BJ (cell line): ENCODE data around the gene PCDH17. TPM values are rescaled to one million over a fixed set of nuclear protein-coding genes. Genes with fewer than 3 reads are reported as not detected.

Experiments
- CTCF ChIA-PET: fragments of 350-600 bp; formaldehyde crosslinking; extraction: SDS; loops from one replicate; lab custom pipeline; 2021; ENCODE audit warnings: antibody characterized with exemption, inconsistent platforms; lab: Yijun Ruan, JAX
- POLR2A ChIA-PET: fragments of 300-600 bp; sonication (Branson Sonifier 250); formaldehyde crosslinking; extraction: SDS; loops from one replicate; lab custom pipeline; 2021; ENCODE audit warnings: antibody characterized with exemption; lab: Charles Lee
- DNase-seq: peaks from one replicate; pipeline ENCODE4 v3.0.0-alpha.2; 2011; ENCODE audit warnings: low read depth
- H3K27me3 ChIP-seq: 2 replicates; pipeline ENCODE4 v1.6.0; 2011; ENCODE audit warnings: low read length; ENCODE audit not compliant: control insufficient read depth, insufficient read depth
- H3K36me3 ChIP-seq: 2 replicates; pipeline ENCODE4 v1.5.1; 2011; ENCODE audit warnings: low read length; ENCODE audit not compliant: control insufficient read depth, insufficient read depth
- H3K4me3 ChIP-seq: 2 replicates; pipeline ENCODE4 v1.5.1; 2011; ENCODE audit warnings: low read depth, mild to moderate bottlenecking, control low read depth, low read length
- polyA plus RNA-seq: library from polyadenylated mRNA; depleted of rRNA; stranded (reverse); fragments of >200 nt; gene quantifications from 2 replicates; pipeline ENCODE4 v1.2.3, GENCODE V29; 2011
- TF ChIP-seq, protein P1 (sequence below): IDR thresholded peaks from 2 replicates; pipeline ENCODE4 v1.5.1; 2011; ENCODE audit warnings: low read depth, mild to moderate bottlenecking, control low read depth, inconsistent platforms, low read length, moderate library complexity; ENCODE audit not compliant: insufficient read depth

PCDH17 gene
- polyA plus RNA-seq, 1 experiment = 0.01 TPM

DNA sequence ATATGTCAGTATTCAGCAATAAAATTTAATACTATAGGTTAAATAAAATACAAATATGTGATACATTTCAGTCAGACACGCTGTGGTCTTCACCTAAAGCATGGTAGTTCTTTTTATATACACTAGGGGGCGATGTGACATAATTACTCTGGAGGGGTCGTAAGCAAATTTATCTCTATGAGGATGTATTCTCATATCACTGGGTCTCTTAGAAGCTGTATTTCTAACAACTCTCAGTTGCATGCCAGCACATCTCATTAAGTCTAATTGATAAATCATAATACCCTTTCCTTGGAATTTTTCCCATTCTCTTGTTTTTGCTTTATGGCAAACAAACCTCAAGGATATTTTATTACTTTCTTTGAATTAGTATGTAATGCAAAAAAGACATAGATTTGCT lies 3.9 kb upstream of the PCDH17 start:
- TF ChIP-seq, protein P1, sequence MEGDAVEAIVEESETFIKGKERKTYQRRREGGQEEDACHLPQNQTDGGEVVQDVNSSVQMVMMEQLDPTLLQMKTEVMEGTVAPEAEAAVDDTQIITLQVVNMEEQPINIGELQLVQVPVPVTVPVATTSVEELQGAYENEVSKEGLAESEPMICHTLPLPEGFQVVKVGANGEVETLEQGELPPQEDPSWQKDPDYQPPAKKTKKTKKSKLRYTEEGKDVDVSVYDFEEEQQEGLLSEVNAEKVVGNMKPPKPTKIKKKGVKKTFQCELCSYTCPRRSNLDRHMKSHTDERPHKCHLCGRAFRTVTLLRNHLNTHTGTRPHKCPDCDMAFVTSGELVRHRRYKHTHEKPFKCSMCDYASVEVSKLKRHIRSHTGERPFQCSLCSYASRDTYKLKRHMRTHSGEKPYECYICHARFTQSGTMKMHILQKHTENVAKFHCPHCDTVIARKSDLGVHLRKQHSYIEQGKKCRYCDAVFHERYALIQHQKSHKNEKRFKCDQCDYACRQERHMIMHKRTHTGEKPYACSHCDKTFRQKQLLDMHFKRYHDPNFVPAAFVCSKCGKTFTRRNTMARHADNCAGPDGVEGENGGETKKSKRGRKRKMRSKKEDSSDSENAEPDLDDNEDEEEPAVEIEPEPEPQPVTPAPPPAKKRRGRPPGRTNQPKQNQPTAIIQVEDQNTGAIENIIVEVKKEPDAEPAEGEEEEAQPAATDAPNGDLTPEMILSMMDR = peak; percentile 58
- ChIA-PET CTCF (interaction anchor here (0.9 kb wide), 1 partner anchor 1690 kb away, joined by 3 read pairs; no protein-coding TSS in a partner anchor), POLR2A (no interaction called here)
- no peaks in the 10 kb centered on the region for H3K36me3 ChIP-seq
- no peak for DNase-seq
- H3K4me3 ChIP-seq = no peak overlapping the region
- H3K27me3 ChIP-seq = peaks cover 20% of the 10 kb centered on the region

DNA sequence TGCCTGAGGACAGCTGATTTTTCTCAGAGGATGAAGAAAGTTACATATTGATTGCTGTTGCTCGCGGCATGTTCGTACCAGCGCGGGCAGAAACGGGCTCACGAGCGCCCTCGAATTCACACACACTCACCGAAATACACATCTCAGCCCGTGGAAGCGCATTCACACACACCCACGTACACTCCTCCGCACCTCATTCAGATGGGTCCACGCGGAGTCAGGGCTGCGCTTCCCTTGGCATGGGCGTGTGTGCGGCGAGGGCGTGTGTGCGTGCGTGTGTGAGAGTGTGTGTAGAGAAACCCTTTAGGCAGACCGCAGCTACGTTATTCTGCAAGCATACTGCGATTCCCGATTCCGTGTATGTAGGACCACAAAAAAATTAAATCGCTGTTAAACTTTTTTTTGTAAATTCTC lies 2.1 kb upstream of the PCDH17 start:
- POLR2A ChIA-PET = no interaction called here
- CTCF ChIA-PET = interaction anchor here (0.6 kb wide), 1 partner anchor 44 kb away, joined by 3 read pairs; no protein-coding TSS in a partner anchor
- TF ChIP-seq, protein P1 = no peak
- 0 out of 2 replicates have a peak overlapping the region, but pooled peaks have one; percentile 9 for H3K4me3 ChIP-seq
- H3K36me3 ChIP-seq = no peaks in the 10 kb centered on the region
- no peak for DNase-seq
- peaks cover 30% of the 10 kb centered on the region for H3K27me3 ChIP-seq

DNA sequence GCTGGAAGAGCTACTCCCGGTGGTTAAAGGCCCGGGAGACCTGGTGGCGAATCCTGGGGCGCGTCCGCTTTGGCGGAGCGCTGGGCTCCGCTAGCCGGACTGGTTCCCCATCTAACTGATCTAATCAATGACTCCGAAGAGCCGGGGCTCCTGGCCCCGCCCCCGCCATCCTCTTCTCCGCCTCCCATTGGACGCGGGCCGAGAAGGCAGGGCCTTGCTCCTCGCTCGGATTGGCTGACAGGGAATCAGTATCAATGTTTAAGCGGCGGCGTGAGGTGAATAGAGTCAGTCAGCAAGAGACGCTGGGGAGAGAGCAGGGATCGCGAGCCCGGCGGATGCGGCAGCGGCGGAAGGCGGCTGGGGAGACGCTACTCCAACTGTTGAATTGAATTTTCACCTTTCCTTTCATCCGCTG lies 1.7 kb upstream of the PCDH17 start:
- POLR2A ChIA-PET = no interaction called here
- peaks cover 30% of the 10 kb centered on the region for H3K27me3 ChIP-seq

DNA sequence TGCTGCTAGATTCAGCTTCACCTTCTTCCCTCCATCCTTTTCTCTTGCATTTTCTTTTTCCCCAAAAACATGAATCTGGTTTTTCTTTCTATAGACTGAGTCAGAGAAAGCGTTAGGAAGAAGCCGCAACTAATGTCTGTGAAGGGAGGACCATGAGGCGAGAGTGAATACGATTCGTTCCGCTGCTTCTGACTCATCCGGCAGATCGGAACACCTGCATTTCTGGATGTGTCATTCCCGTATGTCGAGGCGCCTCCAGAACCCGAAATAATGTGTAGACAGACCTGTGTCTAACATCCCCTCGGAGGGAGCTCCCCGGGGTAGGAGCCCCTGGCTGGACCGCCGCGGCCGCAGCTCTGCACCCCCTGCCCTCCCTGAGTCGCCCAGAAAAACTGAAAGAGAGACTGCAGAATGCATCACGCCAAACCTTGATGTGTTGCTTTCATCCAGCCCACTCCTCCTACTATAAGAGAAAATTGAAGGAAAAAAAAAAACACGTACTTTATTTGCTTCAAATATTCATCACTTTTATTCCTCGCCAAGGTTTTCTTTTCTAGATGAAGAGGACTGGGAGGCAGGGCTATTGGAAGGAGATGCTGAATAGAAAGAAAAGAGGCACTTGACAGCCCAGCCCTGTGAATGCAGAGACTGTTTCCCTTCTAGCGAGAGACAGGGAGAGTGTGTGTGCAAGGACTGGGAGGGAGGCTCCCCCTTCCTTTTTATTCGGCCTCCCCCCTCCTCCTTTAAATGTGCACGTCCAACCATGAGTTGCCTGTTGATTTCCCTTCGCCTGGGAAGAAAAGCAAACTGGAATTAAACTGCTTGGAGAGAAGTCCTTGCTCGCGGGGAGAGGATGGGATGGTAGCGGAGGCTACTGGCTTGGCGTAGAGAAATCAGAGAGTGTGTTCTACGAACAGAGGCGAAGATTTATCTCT lies 616 bp upstream of the PCDH17 start:
- peak overlapping the region; percentile 38 for H3K4me3 ChIP-seq
- ChIA-PET CTCF (no interaction called here), POLR2A (no interaction called here)
- peaks cover 30% of the 10 kb centered on the region for H3K27me3 ChIP-seq
- TF ChIP-seq, protein P1 = no peak
- DNase-seq = no peak
- no peaks in the 10 kb centered on the region for H3K36me3 ChIP-seq

More for the DNA sequence above, 1.7 kb upstream of the PCDH17 start:
- H3K4me3 ChIP-seq = peak overlapping the region; percentile 25
- TF ChIP-seq, protein P1 = no peak
- H3K36me3 ChIP-seq = no peaks in the 10 kb centered on the region
- CTCF ChIA-PET = interaction anchor here (0.6 kb wide), 1 partner anchor 45 kb away, joined by 3 read pairs; no protein-coding TSS in a partner anchor
- DNase-seq = no peak
